HG03460 (cell line): Measurements from ENCODE around the gene FN3K.

Source experiments
- ATAC-seq: cut with Tn5 transposase; IDR thresholded peaks from one replicate; pipeline ENCODE4 v1.9.1; 2021; ENCODE audit not compliant: unreplicated experiment

FN3K gene

GRCh38 chr17:82734987-82735866 is at the start of gene FN3K:
Gene FN3K, plus strand, starts transcription at chr17:82735615. Its CDS starts 22 bp downstream, at chr17:82735637.
- no peak for ATAC-seq

- ATAC-seq: no peak
Measured at GRCh38 chr17:82686366-82687324, 48.8 kb upstream of the FN3K start.

GRCh38 chr17:82687375-82687861 is 48.0 kb upstream of the FN3K start:
- ATAC-seq: no peak

- no peak for ATAC-seq
Measured at GRCh38 chr17:82687871-82688270, 47.5 kb upstream of the FN3K start.

GRCh38 chr17:82689077-82689476 is 46.3 kb upstream of the FN3K start:
- ATAC-seq: no peak

- ATAC-seq: no peak
Measured at GRCh38 chr17:82690786-82691489, 44.5 kb upstream of the FN3K start.

- no peak for ATAC-seq
Measured at GRCh38 chr17:82691714-82692113, 43.7 kb upstream of the FN3K start.

GRCh38 chr17:82692268-82692667 is 43.1 kb upstream of the FN3K start:
- ATAC-seq: no peak

- ATAC-seq: no peak
Measured at GRCh38 chr17:82693168-82693867, 42.1 kb upstream of the FN3K start.

GRCh38 chr17:82694647-82695046 is 40.8 kb upstream of the FN3K start:
- ATAC-seq: no peak

- ATAC-seq: no peak
Measured at GRCh38 chr17:82696259-82696658, 39.2 kb upstream of the FN3K start.

GRCh38 chr17:82696916-82697807 is 38.3 kb upstream of the FN3K start:
- ATAC-seq: no peak

GRCh38 chr17:82697808-82698064 is 37.7 kb upstream of the FN3K start:
- no peak for ATAC-seq

- ATAC-seq: peak; percentile 95
Measured at GRCh38 chr17:82698065-82698973, 37.1 kb upstream of the FN3K start, which contains the start of gene RAB40B. Gene RAB40B, minus strand, starts transcription at chr17:82698698. Its CDS starts 102 bp downstream, at chr17:82698596.

- ATAC-seq: no peak
Measured at GRCh38 chr17:82698974-82699442, 36.4 kb upstream of the FN3K start.

- no peak for ATAC-seq
Measured at GRCh38 chr17:82699551-82699950, 35.9 kb upstream of the FN3K start.

GRCh38 chr17:82702231-82702927 is 33.0 kb upstream of the FN3K start:
- ATAC-seq: no peak
